ENCODE results near the gene ELANE.
"Not testable (repeated sequence)": the region's sequence is repeated elsewhere in the genome, so short reads cannot be mapped to it uniquely, and the experiment has no call there.

Gene ELANE

DNA sequence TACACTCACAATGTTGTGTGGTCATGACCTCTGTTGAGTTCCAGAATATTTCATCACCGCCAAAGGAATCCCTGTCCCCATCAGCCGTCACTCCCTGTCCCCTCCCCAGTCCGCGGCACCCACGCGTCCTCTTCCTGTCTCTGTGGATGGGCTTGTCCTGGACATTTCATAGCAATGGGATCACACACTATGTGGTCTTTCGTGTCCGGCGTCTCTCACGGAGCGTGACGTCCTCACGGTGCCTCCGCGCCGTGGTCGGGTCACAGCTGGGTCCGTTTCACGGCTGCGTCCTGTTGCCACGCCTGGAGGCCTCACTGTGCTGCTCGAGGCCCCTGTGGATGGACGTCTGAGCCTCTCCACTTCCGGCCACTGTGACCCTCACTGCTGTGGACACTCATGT lies 17.9 kb upstream of the ELANE start:
- no peak for TF ChIP-seq ZNF565 (CRISPR knock-in tag; conservative IDR thresholded peaks at IDR 0.05; ENCODE audit: low read depth)

DNA sequence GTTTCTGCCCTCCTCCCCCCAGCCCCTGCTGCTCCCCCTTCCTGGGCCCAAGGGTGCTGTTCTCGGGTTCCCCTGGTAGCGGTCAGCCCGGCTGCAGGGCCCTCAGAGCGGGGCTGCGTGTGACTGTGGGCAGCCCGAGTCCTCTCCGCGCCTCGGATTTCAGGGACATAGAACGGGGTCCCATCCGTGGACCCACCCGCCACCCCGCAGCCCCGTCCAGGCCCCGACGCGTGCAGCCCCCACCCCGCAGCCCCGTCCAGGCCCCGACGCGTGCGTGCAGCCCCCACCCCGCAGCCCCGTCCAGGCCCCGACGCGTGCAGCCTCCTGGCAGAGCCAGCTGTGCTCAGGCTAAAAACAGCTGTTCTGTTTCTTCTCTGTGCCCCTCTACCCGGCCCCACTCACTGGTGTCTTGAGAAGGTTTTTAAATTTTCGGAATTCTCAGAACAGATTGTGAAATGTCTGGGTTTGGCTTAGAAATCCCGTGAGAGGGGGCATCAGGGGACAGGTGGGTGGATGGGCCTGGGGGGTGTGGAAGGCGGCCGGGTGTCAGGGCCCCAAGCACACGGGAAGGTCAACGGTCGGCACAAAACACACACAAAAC lies 16.8 kb upstream of the ELANE start:
- TF ChIP-seq ARNTL (CRISPR knock-in tag; IDR thresholded peaks at IDR 0.05; ENCODE audit: borderline replicate concordance, low read depth) (no peak), RARB (CRISPR knock-in tag; IDR thresholded peaks at IDR 0.05) (no peak), SNAI2 (CRISPR knock-in tag; IDR thresholded peaks at IDR 0.05) (no peak), PPARA (CRISPR knock-in tag; IDR thresholded peaks at IDR 0.05; ENCODE audit: borderline replicate concordance) (no peak), ZNF70 (CRISPR knock-in tag; IDR thresholded peaks at IDR 0.05) (no peak), ESRRG (CRISPR knock-in tag; IDR thresholded peaks at IDR 0.05) (no peak), ZC3H10 (CRISPR knock-in tag; IDR thresholded peaks at IDR 0.05) (no peak), ISL1 (CRISPR knock-in tag; IDR thresholded peaks at IDR 0.05) (no peak), CSDC2 (CRISPR knock-in tag; IDR thresholded peaks at IDR 0.05) (no peak)
- TF ChIP-seq, protein P1, sequence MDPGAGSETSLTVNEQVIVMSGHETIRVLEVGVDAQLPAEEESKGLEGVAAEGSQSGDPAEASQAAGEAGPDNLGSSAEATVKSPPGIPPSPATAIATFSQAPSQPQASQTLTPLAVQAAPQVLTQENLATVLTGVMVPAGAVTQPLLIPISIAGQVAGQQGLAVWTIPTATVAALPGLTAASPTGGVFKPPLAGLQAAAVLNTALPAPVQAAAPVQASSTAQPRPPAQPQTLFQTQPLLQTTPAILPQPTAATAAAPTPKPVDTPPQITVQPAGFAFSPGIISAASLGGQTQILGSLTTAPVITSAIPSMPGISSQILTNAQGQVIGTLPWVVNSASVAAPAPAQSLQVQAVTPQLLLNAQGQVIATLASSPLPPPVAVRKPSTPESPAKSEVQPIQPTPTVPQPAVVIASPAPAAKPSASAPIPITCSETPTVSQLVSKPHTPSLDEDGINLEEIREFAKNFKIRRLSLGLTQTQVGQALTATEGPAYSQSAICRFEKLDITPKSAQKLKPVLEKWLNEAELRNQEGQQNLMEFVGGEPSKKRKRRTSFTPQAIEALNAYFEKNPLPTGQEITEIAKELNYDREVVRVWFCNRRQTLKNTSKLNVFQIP (CRISPR knock-in tag; IDR thresholded peaks at IDR 0.05; ENCODE audit: borderline replicate concordance, low read depth): no peak
- no peak; the same call in 2 of the 3 replicates for ATAC-seq

More for the DNA sequence above, 17.9 kb upstream of the ELANE start:
- ATAC-seq: no peak

DNA sequence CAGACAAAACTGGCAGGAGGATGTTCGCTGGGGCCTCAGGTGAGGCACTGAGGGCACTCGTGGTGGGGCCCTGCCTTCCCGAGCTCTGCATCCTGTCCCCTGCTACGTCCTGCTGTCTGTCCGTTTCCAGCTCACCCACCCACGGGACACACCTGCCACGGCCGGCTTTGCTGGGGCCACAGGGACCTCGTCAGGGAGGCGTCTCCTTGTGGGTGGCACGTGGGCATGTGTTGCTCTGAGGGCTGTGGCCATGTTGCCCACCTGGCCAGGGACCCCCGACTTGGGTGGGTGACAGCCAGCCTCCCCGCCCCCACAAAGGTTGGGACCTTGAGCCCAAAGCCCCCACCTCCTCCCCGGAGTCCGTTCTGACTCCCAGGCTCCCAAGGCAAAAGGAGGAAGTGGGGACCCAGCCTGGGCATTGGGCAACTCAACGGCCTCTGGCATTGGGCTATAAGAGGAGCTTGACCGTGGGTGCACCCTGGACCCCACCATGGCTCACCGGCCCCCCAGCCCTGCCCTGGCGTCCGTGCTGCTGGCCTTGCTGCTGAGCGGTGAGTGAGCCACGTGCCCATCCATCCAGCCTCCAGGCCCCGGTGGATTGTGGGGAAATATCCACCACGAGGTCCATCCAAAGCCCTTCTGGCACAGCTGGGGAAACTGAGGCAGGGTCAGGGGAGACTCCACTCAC lies 11.4 kb upstream of the ELANE start, which contains the start of gene PRTN3:
Gene PRTN3, plus strand, starts transcription at position 481 of the 688 bp plus-strand sequence. Its CDS starts 10 bp downstream, at position 491.
- no peak for ATAC-seq
- no peak for TF ChIP-seq ESRRG (CRISPR knock-in tag; IDR thresholded peaks at IDR 0.05)
- no peak for TF ChIP-seq ISL1 (CRISPR knock-in tag; IDR thresholded peaks at IDR 0.05)
- no peak for TF ChIP-seq CSDC2 (CRISPR knock-in tag; IDR thresholded peaks at IDR 0.05)
- no peak for TF ChIP-seq ZNF8 (CRISPR knock-in tag; IDR thresholded peaks at IDR 0.05)
- TF ChIP-seq PPARA (CRISPR knock-in tag; IDR thresholded peaks at IDR 0.05; ENCODE audit: borderline replicate concordance): no peak
- no peak for TF ChIP-seq SNAI2 (CRISPR knock-in tag; IDR thresholded peaks at IDR 0.05)
- no peak for TF ChIP-seq BACH2 (CRISPR knock-in tag; IDR thresholded peaks at IDR 0.05; ENCODE audit: borderline replicate concordance)
- TF ChIP-seq, protein P1 (CRISPR knock-in tag; IDR thresholded peaks at IDR 0.05; ENCODE audit: borderline replicate concordance, low read depth): no peak
- TF ChIP-seq, protein P2, sequence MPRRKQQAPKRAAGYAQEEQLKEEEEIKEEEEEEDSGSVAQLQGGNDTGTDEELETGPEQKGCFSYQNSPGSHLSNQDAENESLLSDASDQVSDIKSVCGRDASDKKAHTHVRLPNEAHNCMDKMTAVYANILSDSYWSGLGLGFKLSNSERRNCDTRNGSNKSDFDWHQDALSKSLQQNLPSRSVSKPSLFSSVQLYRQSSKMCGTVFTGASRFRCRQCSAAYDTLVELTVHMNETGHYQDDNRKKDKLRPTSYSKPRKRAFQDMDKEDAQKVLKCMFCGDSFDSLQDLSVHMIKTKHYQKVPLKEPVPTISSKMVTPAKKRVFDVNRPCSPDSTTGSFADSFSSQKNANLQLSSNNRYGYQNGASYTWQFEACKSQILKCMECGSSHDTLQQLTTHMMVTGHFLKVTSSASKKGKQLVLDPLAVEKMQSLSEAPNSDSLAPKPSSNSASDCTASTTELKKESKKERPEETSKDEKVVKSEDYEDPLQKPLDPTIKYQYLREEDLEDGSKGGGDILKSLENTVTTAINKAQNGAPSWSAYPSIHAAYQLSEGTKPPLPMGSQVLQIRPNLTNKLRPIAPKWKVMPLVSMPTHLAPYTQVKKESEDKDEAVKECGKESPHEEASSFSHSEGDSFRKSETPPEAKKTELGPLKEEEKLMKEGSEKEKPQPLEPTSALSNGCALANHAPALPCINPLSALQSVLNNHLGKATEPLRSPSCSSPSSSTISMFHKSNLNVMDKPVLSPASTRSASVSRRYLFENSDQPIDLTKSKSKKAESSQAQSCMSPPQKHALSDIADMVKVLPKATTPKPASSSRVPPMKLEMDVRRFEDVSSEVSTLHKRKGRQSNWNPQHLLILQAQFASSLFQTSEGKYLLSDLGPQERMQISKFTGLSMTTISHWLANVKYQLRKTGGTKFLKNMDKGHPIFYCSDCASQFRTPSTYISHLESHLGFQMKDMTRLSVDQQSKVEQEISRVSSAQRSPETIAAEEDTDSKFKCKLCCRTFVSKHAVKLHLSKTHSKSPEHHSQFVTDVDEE (CRISPR knock-in tag; IDR thresholded peaks at IDR 0.05): no peak
- TF ChIP-seq ZNF565 (CRISPR knock-in tag; conservative IDR thresholded peaks at IDR 0.05; ENCODE audit: low read depth): no peak
- TF ChIP-seq RARB (CRISPR knock-in tag; IDR thresholded peaks at IDR 0.05): no peak
- TF ChIP-seq GLIS3 (CRISPR knock-in tag; IDR thresholded peaks at IDR 0.05): no peak
- no peak for TF ChIP-seq ARNTL (CRISPR knock-in tag; IDR thresholded peaks at IDR 0.05; ENCODE audit: borderline replicate concordance, low read depth)
- TF ChIP-seq, protein P3, sequence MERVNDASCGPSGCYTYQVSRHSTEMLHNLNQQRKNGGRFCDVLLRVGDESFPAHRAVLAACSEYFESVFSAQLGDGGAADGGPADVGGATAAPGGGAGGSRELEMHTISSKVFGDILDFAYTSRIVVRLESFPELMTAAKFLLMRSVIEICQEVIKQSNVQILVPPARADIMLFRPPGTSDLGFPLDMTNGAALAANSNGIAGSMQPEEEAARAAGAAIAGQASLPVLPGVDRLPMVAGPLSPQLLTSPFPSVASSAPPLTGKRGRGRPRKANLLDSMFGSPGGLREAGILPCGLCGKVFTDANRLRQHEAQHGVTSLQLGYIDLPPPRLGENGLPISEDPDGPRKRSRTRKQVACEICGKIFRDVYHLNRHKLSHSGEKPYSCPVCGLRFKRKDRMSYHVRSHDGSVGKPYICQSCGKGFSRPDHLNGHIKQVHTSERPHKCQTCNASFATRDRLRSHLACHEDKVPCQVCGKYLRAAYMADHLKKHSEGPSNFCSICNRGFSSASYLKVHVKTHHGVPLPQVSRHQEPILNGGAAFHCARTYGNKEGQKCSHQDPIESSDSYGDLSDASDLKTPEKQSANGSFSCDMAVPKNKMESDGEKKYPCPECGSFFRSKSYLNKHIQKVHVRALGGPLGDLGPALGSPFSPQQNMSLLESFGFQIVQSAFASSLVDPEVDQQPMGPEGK (CRISPR knock-in tag; IDR thresholded peaks at IDR 0.05; ENCODE audit: borderline replicate concordance): no peak
- TF ChIP-seq ZC3H10 (CRISPR knock-in tag; IDR thresholded peaks at IDR 0.05): no peak
- TF ChIP-seq, protein P4, sequence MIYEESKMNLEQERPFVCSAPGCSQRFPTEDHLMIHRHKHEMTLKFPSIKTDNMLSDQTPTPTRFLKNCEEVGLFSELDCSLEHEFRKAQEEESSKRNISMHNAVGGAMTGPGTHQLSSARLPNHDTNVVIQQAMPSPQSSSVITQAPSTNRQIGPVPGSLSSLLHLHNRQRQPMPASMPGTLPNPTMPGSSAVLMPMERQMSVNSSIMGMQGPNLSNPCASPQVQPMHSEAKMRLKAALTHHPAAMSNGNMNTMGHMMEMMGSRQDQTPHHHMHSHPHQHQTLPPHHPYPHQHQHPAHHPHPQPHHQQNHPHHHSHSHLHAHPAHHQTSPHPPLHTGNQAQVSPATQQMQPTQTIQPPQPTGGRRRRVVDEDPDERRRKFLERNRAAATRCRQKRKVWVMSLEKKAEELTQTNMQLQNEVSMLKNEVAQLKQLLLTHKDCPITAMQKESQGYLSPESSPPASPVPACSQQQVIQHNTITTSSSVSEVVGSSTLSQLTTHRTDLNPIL (CRISPR knock-in tag; IDR thresholded peaks at IDR 0.05; ENCODE audit: low read depth): no peak
- TF ChIP-seq TOX (CRISPR knock-in tag; IDR thresholded peaks at IDR 0.05; ENCODE audit: borderline replicate concordance): no peak
- no peak for TF ChIP-seq OSR1 (CRISPR knock-in tag; IDR thresholded peaks at IDR 0.05)

DNA sequence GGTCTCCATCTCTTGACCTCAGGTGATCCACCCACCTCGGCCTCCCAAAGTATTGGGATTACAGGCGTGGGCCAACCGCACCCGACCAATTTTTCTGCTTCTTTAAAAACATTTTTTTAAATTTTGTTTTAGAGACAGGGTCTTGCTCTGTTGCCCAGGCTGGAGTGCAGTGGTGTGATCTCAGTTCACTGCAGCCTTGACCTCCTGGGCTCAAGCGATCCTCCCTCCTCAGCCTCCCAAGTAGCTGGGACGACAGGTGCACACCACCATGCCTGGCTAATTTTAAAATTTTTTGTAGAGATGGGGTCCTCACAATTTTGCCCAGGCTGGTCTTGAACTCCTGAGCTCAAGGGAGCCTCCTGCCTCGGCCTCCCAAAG lies 9.3 kb upstream of the ELANE start:
- not testable (repeated sequence) for ATAC-seq

Measured in SK-N-SH treated with all-trans-retinoic acid at 6 μM for 48 hours (cell line).